HEK293 (cell line): Measurements from ENCODE around the gene SLC35E1.

Source experiments
- CTCF ChIA-PET: fragments of 350-600 bp; formaldehyde crosslinking; extraction: SDS; loops from one replicate; lab custom pipeline; 2021; ENCODE audit warnings: antibody characterized with exemption; lab: Yijun Ruan, JAX
- POLR2A ChIA-PET: fragments of 300-600 bp; formaldehyde crosslinking; extraction: SDS; loops from one replicate; lab custom pipeline; 2020; ENCODE audit warnings: antibody characterized with exemption, inconsistent platforms; lab: Yijun Ruan, JAX
- H3K27ac ChIP-seq: fragments of 200-500 bp; sonication (Bioruptor generic); 2 replicates; pipeline ENCODE4 v1.5.1; 2014; ENCODE audit warnings: low read depth, low read length, control low read depth, inconsistent platforms; ENCODE audit errors: extremely low read depth
- H3K36me3 ChIP-seq, 2 experiments: fragments of 200-500 bp in 1 of 2; sonication (Bioruptor generic) in 1 of 2; 1 replicate in 1 of 2; 2 replicates in 1 of 2; pipeline ENCODE4 v1.5.1; 2014 to 2017; ENCODE audit warnings: inconsistent platforms in 2 of 2, low read length in 2 of 2; ENCODE audit not compliant: control insufficient read depth in 2 of 2, insufficient read depth in 1 of 2
- H3K4me1 ChIP-seq: fragments of 200-500 bp; sonication (Bioruptor generic); 2 replicates; pipeline ENCODE4 v1.5.1; 2014; ENCODE audit warnings: mild to moderate bottlenecking, low read length, inconsistent platforms; ENCODE audit not compliant: control insufficient read depth, insufficient read depth
- H3K4me3 ChIP-seq: 2 replicates; pipeline ENCODE4 v1.5.1; 2011; ENCODE audit warnings: low read depth, mild to moderate bottlenecking, control low read depth, low read length, moderate library complexity
- H3K9me3 ChIP-seq: fragments of 200-500 bp; sonication (Bioruptor generic); 2 replicates; pipeline ENCODE4 v1.5.1; 2014; ENCODE audit warnings: low read depth, low read length, inconsistent platforms; ENCODE audit not compliant: control insufficient read depth, insufficient read depth
- HOXC10 ChIP-seq: sonication (generic); formaldehyde crosslinking; IDR thresholded peaks from 2 replicates; pipeline ENCODE4 v1.8.1; 2023; ENCODE audit warnings: mild to moderate bottlenecking, missing genetic modification reagents
- KLF16 ChIP-seq: fragments of 450-650 bp; formaldehyde crosslinking; IDR thresholded peaks from 2 replicates; pipeline ENCODE4 v1.5.1; 2017; ENCODE audit warnings: missing biosample characterization, missing genetic modification characterization
- KLF7 ChIP-seq: fragments of 450-650 bp; formaldehyde crosslinking; IDR thresholded peaks from 2 replicates; pipeline ENCODE4 v1.5.1; 2016; ENCODE audit warnings: missing biosample characterization, missing genetic modification characterization, borderline replicate concordance
- MEIS1 ChIP-seq: sonication (generic); formaldehyde crosslinking; IDR thresholded peaks from 2 replicates; pipeline ENCODE4 v1.8.1; 2022; ENCODE audit warnings: missing genetic modification reagents, mild to moderate bottlenecking, borderline replicate concordance
- WT1 ChIP-seq: fragments of 450-650 bp; formaldehyde crosslinking; IDR thresholded peaks from 2 replicates; pipeline ENCODE4 v1.5.1; 2016; ENCODE audit warnings: missing biosample characterization, missing genetic modification characterization
- ZBTB17 ChIP-seq: fragments of 450-650 bp; formaldehyde crosslinking; IDR thresholded peaks from 2 replicates; pipeline ENCODE4 v1.5.1; 2016; ENCODE audit warnings: missing biosample characterization, missing genetic modification characterization
- ZBTB48 ChIP-seq: fragments of 450-650 bp; formaldehyde crosslinking; IDR thresholded peaks from 2 replicates; pipeline ENCODE4 v1.5.1; 2016; ENCODE audit warnings: missing biosample characterization, missing genetic modification characterization
- ZFP37 ChIP-seq: fragments of 450-650 bp; formaldehyde crosslinking; IDR thresholded peaks from 2 replicates; pipeline ENCODE4 v1.5.1; 2016; ENCODE audit warnings: missing biosample characterization, missing genetic modification characterization
- ZFP69B ChIP-seq: fragments of 450-650 bp; formaldehyde crosslinking; IDR thresholded peaks from 2 replicates; pipeline ENCODE4 v1.5.1; 2016; ENCODE audit warnings: missing biosample characterization, missing genetic modification characterization
- ZNF133 ChIP-seq: fragments of 450-650 bp; formaldehyde crosslinking; IDR thresholded peaks from 2 replicates; pipeline ENCODE4 v1.5.1; 2016; ENCODE audit warnings: missing biosample characterization, missing genetic modification characterization
- ZNF146 ChIP-seq: fragments of 450-650 bp; formaldehyde crosslinking; IDR thresholded peaks from 2 replicates; pipeline ENCODE4 v1.5.1; 2016; ENCODE audit warnings: missing biosample characterization, missing genetic modification characterization
- ZNF221 ChIP-seq: fragments of 450-650 bp; formaldehyde crosslinking; IDR thresholded peaks from 2 replicates; pipeline ENCODE4 v1.5.1; 2017; ENCODE audit warnings: missing biosample characterization, missing genetic modification characterization, borderline replicate concordance
- ZNF335 ChIP-seq: fragments of 450-650 bp; formaldehyde crosslinking; conservative IDR thresholded peaks from 2 replicates; pipeline ENCODE4 v1.5.1; 2016; ENCODE audit warnings: missing biosample characterization, missing genetic modification characterization
- ZNF394 ChIP-seq: fragments of 450-650 bp; formaldehyde crosslinking; IDR thresholded peaks from 2 replicates; pipeline ENCODE4 v1.5.1; 2016; ENCODE audit warnings: missing biosample characterization, missing genetic modification characterization, mild to moderate bottlenecking, moderate library complexity, borderline replicate concordance
- ZNF501 ChIP-seq: fragments of 450-650 bp; formaldehyde crosslinking; IDR thresholded peaks from 2 replicates; pipeline ENCODE4 v1.5.1; 2016; ENCODE audit warnings: missing biosample characterization, missing genetic modification characterization
- ZNF530 ChIP-seq: fragments of 450-650 bp; formaldehyde crosslinking; IDR thresholded peaks from 2 replicates; pipeline ENCODE4 v1.5.1; 2016; ENCODE audit warnings: low read depth, missing biosample characterization, missing genetic modification characterization
- ZNF560 ChIP-seq: fragments of 450-650 bp; formaldehyde crosslinking; IDR thresholded peaks from 2 replicates; pipeline ENCODE4 v1.5.1; 2017; ENCODE audit warnings: missing biosample characterization, missing genetic modification characterization, borderline replicate concordance
- ZNF596 ChIP-seq: fragments of 450-650 bp; IDR thresholded peaks from 2 replicates; pipeline ENCODE4 v1.5.0; 2018; ENCODE audit warnings: missing biosample characterization, mild to moderate bottlenecking, missing genetic modification characterization, moderate library complexity
- ZNF610 ChIP-seq: fragments of 450-650 bp; formaldehyde crosslinking; IDR thresholded peaks from 2 replicates; pipeline ENCODE4 v1.5.1; 2016; ENCODE audit warnings: missing biosample characterization, missing genetic modification characterization, borderline replicate concordance
- ZNF658 ChIP-seq: fragments of 450-650 bp; formaldehyde crosslinking; IDR thresholded peaks from 2 replicates; pipeline ENCODE4; 2016; ENCODE audit warnings: missing biosample characterization, missing genetic modification characterization
- ZNF704 ChIP-seq: fragments of 450-650 bp; formaldehyde crosslinking; IDR thresholded peaks from 2 replicates; pipeline ENCODE4 v1.5.1; 2016; ENCODE audit warnings: missing biosample characterization, missing genetic modification characterization
- ZNF830 ChIP-seq: fragments of 450-650 bp; IDR thresholded peaks from 2 replicates; pipeline ENCODE4 v1.5.0; 2018; ENCODE audit warnings: missing biosample characterization, missing genetic modification characterization, low read depth, mild to moderate bottlenecking, moderate library complexity
- ZNF837 ChIP-seq: fragments of 450-650 bp; formaldehyde crosslinking; IDR thresholded peaks from 2 replicates; pipeline ENCODE4 v1.5.1; 2016; ENCODE audit warnings: missing biosample characterization, missing genetic modification characterization
- ZSCAN18 ChIP-seq: fragments of 450-650 bp; formaldehyde crosslinking; IDR thresholded peaks from 2 replicates; pipeline ENCODE4 v1.5.1; 2016; ENCODE audit warnings: missing biosample characterization, missing genetic modification characterization
- ZSCAN23 ChIP-seq: fragments of 450-650 bp; formaldehyde crosslinking; IDR thresholded peaks from 2 replicates; pipeline ENCODE4 v1.5.1; 2016; ENCODE audit warnings: missing biosample characterization, missing genetic modification characterization
- TF ChIP-seq, protein P1 (sequence below): fragments of 450-650 bp; formaldehyde crosslinking; IDR thresholded peaks from 2 replicates; pipeline ENCODE4 v1.5.1; 2016; ENCODE audit warnings: missing biosample characterization, missing genetic modification characterization
- TF ChIP-seq, protein P2 (sequence below): fragments of 450-650 bp; formaldehyde crosslinking; IDR thresholded peaks from 2 replicates; pipeline ENCODE4 v1.5.1; 2017; ENCODE audit warnings: missing biosample characterization, missing genetic modification characterization

Gene SLC35E1

DNA sequence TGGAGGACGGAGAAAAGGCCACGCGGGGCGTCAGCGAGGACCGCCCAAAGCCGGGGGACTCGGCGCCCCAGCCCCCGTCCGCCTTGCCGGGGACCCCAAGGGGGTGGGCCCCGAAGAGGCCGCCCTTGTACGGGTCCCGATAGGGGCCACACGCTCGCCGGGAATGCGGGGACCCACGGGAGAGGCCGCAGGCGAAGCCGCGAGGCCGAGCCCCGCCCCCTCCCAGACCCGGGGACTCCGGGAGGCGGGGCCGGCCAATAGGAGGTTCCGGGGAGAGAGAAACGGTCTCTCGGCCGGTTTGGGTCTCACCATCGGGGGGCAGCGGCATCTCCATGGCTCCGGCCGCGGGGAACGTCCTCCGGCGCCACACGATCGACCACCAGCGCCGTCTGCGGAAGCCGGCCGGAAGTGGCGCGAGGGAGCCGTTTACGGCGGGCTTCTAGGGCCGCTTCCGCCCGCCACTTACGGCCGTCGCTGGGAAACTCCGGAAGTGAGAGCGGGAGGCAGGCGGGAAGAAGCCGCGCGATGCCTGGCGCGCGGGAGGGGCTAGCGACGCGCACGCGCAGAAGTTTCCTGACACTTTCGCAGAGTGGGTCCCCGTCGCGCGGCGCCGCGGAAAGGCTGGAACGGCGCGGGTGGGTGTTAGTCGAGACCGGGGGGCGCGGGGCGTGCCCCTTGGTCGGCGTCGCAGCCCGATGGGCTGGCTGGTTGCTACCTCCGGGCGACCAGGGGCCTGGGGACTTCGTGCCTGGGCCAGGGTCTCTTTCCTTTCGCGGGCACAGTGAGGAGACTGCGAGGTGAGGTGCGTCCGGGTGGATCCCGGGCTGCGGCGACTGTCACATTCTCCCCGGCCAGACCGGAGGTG, 29.9 kb downstream of the SLC35E1 start, which contains the start of gene CHERP (continued):
- TF ChIP-seq ZNF596 (tag by site-specific recombination) (no peak), ZNF335 (tag by site-specific recombination) (peak; percentile 85), ZSCAN23 (tag by site-specific recombination) (no peak), ZNF221 (tag by site-specific recombination) (no peak), HOXC10 (CRISPR knock-in tag) (no peak), ZNF394 (tag by site-specific recombination) (peak; percentile 11; the same call in 1 of the 2 replicates), ZNF837 (tag by site-specific recombination) (no peak), ZNF610 (0 out of 2 replicates have a peak, but pooled peaks have one; percentile 16), KLF16 (tag by site-specific recombination) (peak; percentile 67; the same call in 1 of the 2 replicates), ZNF560 (tag by site-specific recombination) (no peak), ZSCAN18 (no peak), ZBTB48 (tag by site-specific recombination) (0 out of 2 replicates have a peak, but pooled peaks have one; percentile 18), ZNF133 (peak; percentile 13; the same call in 1 of the 2 replicates), ZNF658 (tag by site-specific recombination) (no peak), ZNF830 (tag by site-specific recombination) (no peak), MEIS1 (CRISPR knock-in tag) (no peak), KLF7 (tag by site-specific recombination) (no peak), ZNF530 (tag by site-specific recombination) (no peak), WT1 (tag by site-specific recombination) (no peak), ZNF704 (tag by site-specific recombination) (no peak)
- TF ChIP-seq, protein P1, sequence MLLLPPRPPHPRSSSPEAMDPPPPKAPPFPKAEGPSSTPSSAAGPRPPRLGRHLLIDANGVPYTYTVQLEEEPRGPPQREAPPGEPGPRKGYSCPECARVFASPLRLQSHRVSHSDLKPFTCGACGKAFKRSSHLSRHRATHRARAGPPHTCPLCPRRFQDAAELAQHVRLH (tag by site-specific recombination): no peak
- TF ChIP-seq, protein P2, sequence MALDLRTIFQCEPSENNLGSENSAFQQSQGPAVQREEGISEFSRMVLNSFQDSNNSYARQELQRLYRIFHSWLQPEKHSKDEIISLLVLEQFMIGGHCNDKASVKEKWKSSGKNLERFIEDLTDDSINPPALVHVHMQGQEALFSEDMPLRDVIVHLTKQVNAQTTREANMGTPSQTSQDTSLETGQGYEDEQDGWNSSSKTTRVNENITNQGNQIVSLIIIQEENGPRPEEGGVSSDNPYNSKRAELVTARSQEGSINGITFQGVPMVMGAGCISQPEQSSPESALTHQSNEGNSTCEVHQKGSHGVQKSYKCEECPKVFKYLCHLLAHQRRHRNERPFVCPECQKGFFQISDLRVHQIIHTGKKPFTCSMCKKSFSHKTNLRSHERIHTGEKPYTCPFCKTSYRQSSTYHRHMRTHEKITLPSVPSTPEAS (tag by site-specific recombination): no peak

- H3K36me3 ChIP-seq: peaks cover 26 to 45% of the 10 kb centered on the region in 2 experiments; a peak in 2 of 3 replicates
- CTCF ChIA-PET: no interaction called here
- peak overlapping the region; percentile 78 for H3K27ac ChIP-seq
- peak overlapping the region; percentile 96 for H3K4me3 ChIP-seq
- TF ChIP-seq ZNF501 (tag by site-specific recombination): no peak
- TF ChIP-seq ZBTB17 (tag by site-specific recombination): peak; percentile 32
- no peak for TF ChIP-seq ZNF146
- TF ChIP-seq ZFP37 (tag by site-specific recombination): 0 out of 2 replicates have a peak, but pooled peaks have one; percentile 41
- 0 out of 2 replicates have a peak, but pooled peaks have one; percentile 16 for TF ChIP-seq ZFP69B (tag by site-specific recombination)
- peak; percentile 97 for TF ChIP-seq ZNF335 (tag by site-specific recombination)
- TF ChIP-seq ZNF394 (tag by site-specific recombination): peak; percentile 73; the same call in 1 of the 2 replicates
- POLR2A ChIA-PET: interaction anchor here (0.5 to 0.6 kb wide), 2 partner anchors 85 to 724 kb away, joined by 3 to 5 read pairs; no protein-coding TSS in a partner anchor
- H3K4me1 ChIP-seq: peaks cover 2% of the 10 kb centered on the region; the same call in 1 of the 2 replicates
- H3K9me3 ChIP-seq: no peaks in the 10 kb centered on the region
Measured at GRCh38 chr19:16541526-16542044, 30.6 kb downstream of the SLC35E1 start.
